GM19025 (cell line): ENCODE data around the gene KDM4C.

Experiments used
- ATAC-seq: cut with Tn5 transposase; IDR thresholded peaks from one replicate; pipeline ENCODE4 v1.9.1; 2021; ENCODE audit warnings: mild to moderate bottlenecking, low read depth, moderate library complexity; ENCODE audit not compliant: unreplicated experiment

Gene KDM4C

DNA sequence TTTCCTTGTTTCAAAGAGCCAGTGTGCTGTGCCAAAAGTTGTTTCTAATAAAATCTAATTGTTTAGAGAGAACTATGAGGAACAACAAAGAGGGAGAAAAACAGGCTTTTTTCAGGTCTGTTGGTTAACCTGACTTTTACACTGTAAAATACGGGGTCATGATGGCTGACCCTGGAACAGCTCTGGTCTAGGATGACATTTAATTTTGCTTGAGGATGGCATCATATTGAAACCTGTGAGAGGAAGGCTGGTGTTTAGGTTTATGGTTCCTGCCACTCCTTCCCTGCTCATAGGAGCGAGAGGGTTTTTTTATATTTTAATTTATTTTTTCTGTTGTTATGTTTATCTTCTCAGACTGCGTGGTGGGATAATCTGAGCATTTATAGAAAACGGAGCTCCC is 327.6 kb downstream of the KDM4C start:
- ATAC-seq = no peak

GRCh38 chr9:7086389-7086788 is 328.6 kb downstream of the KDM4C start:
- no peak for ATAC-seq

GRCh38 chr9:7088611-7089010 is 330.8 kb downstream of the KDM4C start:
- no peak for ATAC-seq

DNA sequence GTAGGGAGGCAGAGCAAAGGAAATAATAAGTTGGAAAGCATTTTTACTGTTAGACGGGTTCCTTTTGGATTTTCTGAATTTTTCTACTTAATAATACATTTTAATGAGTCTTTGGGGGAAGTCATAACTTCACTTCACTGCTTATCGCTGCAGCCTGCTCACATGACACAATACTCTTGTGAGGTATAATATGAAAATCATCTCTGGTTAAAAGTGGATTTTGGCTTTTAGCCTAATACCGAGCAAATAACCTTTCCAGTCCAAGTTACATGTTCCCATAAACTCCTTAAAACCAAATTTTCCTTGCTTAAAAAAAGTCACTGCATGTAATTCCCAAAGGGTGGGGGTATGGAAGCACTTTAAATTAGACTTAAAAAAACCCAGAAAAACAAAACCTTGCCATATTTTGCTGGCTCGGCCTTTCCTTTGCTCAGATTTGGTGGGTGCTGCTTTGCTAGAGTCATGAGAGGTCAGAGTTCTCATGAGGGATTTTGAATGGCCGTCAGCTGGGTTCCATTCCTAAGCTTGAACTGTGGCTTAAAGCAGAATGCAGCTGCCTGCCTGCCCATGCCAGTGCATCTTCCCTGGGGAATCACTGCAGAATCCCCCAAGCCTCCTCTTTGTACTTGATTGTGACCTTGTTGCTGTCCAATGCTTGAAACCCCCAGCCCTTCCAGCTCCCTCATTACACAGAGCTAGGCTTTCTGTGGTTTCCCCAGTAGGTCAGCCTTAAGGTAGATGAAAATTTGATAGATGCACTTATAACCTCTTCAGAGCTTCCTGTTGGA is 331.8 kb downstream of the KDM4C start:
- ATAC-seq = no peak

DNA sequence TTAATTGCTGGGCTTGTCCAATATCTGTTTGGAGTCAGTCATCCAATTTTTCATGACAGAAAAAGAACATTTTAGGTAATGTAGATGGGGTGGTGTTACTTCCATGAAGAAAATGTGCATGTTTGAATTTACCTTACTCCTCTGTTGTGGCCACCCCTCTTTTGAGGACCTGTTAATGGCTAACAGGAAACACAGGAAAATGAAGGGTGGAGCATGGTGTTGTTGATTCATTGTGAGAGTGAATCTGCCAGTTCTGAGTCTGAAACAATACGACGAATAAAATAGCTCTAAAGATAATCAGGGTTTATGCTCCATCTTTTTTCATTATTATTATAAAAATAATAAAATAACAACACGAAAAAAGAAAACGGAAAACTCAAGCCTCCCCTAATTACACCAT is 335.3 kb downstream of the KDM4C start:
- no peak for ATAC-seq

GRCh38 chr9:7094052-7094451 is 336.3 kb downstream of the KDM4C start:
- no peak for ATAC-seq

- ATAC-seq = no peak
These were observed 336.8 kb downstream of the KDM4C start for GRCh38 chr9:7094576-7094975.

- no peak for ATAC-seq
These were observed 337.3 kb downstream of the KDM4C start for GRCh38 chr9:7095058-7095457.

GRCh38 chr9:7097040-7097715 is 339.4 kb downstream of the KDM4C start:
- ATAC-seq = no peak

- no peak for ATAC-seq
These were observed 340.3 kb downstream of the KDM4C start for GRCh38 chr9:7097785-7098752.

DNA sequence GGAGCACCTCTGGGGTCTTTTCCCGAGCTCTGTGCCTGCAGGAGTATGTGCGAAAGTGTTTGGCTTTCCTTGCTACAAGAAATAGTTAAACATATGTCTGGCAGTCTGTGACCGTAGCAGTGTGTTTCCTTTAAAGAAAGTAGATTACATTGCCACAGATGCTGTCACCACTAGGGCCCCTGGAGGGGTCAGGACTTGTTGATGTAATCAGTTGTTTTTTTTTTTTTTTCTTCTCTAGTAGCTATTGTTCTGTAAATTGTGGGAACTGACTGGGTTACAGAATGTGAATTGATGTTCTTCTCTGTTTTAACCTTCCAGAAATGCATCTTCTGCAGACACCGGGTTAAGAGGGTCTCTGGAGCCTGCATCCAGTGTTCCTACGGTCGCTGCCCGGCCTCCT is 345.6 kb downstream of the KDM4C start:
- ATAC-seq = no peak

- ATAC-seq = no peak
These were observed 346.0 kb downstream of the KDM4C start for GRCh38 chr9:7103771-7104170.

GRCh38 chr9:7104625-7105024 is 346.9 kb downstream of the KDM4C start:
- ATAC-seq = no peak

GRCh38 chr9:7105095-7105494 is 347.3 kb downstream of the KDM4C start:
- no peak for ATAC-seq

GRCh38 chr9:7108936-7109335 is 351.2 kb downstream of the KDM4C start:
- ATAC-seq = no peak

- ATAC-seq = no peak
These were observed 353.6 kb downstream of the KDM4C start for GRCh38 chr9:7111413-7111812.

GRCh38 chr9:7115606-7116005 is 357.8 kb downstream of the KDM4C start:
- no peak for ATAC-seq

DNA sequence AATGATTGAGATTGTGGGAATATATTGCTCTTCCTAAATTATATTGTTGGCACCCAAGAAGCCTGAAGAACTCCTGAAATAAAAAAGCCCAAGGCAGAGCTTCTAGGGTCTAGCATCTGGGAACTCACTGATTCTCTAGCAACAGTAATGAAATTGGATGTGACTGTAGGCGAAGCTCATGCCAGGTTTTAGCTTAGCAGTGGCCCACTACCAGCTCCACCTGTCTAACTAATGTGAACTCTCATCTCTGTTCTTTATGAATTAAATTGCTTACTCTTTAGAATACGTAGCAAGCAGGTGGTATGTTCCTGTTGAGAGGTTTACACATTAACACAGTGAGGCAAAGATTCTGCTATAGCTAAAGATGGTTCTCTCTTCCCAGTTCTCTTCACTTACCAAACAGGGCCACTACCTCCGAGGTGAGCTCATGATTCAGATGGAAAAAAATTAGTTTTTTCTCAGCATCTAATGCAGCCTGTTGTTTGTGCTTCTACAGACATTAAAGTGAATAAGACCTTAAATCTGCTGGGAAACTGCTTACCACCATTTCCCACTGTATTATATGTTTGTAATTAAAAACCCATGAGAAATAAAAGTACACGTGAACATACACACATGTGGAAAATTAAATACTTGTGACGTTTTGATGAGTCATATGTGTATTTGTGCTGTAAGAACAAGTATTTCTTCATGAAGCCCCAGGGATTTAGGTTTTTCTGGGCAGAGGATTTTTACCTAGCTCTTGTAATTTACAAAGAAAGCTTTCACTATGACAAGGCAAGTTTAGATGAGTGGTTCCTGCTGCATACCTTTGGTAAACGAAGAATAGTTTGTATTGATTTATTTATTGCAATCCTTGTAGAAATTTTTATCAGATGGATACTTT is 360.1 kb downstream of the KDM4C start:
- peak; percentile 56 for ATAC-seq

DNA sequence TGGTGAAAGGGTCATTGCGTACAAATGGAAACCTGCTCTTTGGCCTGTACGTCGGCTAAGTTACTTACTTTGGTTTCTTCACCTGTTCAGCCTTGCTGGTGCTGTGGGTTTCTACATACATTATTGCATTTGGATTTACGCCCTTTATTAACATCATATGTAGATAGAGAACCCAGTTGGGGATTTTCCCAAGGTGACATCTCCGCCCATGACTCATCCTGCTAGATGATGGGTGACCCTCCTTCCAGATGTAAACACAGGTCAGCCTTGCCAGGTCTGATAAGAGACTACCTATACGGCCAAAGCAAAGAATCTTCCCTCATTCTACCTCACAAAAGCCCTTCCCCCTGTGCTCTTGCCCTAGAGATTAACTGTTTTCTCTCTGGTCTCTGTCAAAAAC is 360.9 kb downstream of the KDM4C start:
- no peak for ATAC-seq

DNA sequence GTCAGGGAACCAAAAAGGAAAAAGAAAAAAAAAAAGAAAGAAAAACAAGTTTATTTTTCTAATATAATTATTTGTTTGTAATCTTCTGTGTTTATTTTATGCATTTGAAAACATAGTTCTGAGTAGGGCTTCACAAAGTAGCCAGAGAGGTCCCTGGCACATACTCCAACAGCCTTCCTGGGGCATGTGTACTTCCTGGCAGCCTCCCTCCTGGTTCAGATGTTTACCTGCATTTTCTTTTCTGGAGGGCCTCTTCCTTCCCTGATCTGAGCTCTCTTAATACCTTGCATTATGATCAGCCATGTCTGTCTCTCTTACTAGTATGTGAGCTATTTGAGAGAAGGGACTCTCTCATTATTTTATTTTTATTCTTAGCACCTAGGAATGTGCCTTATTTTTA is 361.8 kb downstream of the KDM4C start:
- ATAC-seq = no peak
